A673 (cell line): ENCODE measurements around the gene NLRC5. TPM values are rescaled to one million over a fixed set of nuclear protein-coding genes. Genes with fewer than 3 reads are reported as not detected.

Source experiments
- BruUV-seq: library from RNA; stranded (reverse); fragments of 400-500 nt; replicated peaks from 2 replicates; lab custom pipeline; 2021; lab: Mats Ljungman, UMichigan
- CTCF ChIA-PET: fragments of 300-600 bp; sonication (Branson Sonifier 250); formaldehyde crosslinking; loops from one replicate; lab custom pipeline; 2022; ENCODE audit warnings: antibody characterized with exemption; lab: Charles Lee
- POLR2A ChIA-PET: fragments of 300-600 bp; sonication (Branson Sonifier 250); formaldehyde crosslinking; loops from one replicate; lab custom pipeline; 2022; ENCODE audit warnings: antibody characterized with exemption; ENCODE audit not compliant: low non-redundant PET; lab: Charles Lee
- DNase-seq: peaks from one replicate; pipeline ENCODE4 v3.0.0-alpha.2; 2015; ENCODE audit warnings: low spot score
- H3K27ac ChIP-seq: fragments of 200-600 bp; sonication (generic); 2 replicates; pipeline ENCODE4 v1.5.1; 2016; ENCODE audit warnings: mixed run types, low read depth, mild to moderate bottlenecking, mixed read lengths, antibody characterized with exemption, low read length; ENCODE audit not compliant: poor library complexity, severe bottlenecking
- H3K27me3 ChIP-seq: fragments of 200-600 bp; sonication (generic); replicated peaks from 2 replicates; pipeline ENCODE4 v1.6.1; 2017; ENCODE audit warnings: mixed run types, low read depth, mild to moderate bottlenecking, mixed read lengths, antibody characterized with exemption, low read length; ENCODE audit not compliant: insufficient read depth, poor library complexity
- H3K36me3 ChIP-seq: fragments of 200-600 bp; sonication (generic); 2 replicates; pipeline ENCODE4 v1.6.1; 2016; ENCODE audit warnings: mixed run types, mild to moderate bottlenecking, mixed read lengths, antibody characterized with exemption, low read length; ENCODE audit not compliant: insufficient read depth, poor library complexity, severe bottlenecking
- H3K4me1 ChIP-seq: fragments of 200-600 bp; sonication (generic); 2 replicates; pipeline ENCODE4 v1.6.1; 2017; ENCODE audit warnings: mixed run types, mild to moderate bottlenecking, mixed read lengths, antibody characterized with exemption, low read length; ENCODE audit not compliant: insufficient read depth, poor library complexity, severe bottlenecking
- H3K4me3 ChIP-seq: fragments of 200-600 bp; sonication (generic); 2 replicates; pipeline ENCODE4 v1.5.1; 2016; ENCODE audit warnings: low read depth, mixed run types, mild to moderate bottlenecking, mixed read lengths, low read length; ENCODE audit not compliant: poor library complexity, severe bottlenecking
- H3K9me3 ChIP-seq: fragments of 200-600 bp; sonication (generic); 2 replicates; pipeline ENCODE4 v1.6.1; 2016; ENCODE audit warnings: mixed run types, low read depth, mild to moderate bottlenecking, mixed read lengths, antibody characterized with exemption, low read length; ENCODE audit not compliant: poor library complexity, severe bottlenecking
- CTCF ChIP-seq: fragments of 300-800, 200-600 bp; sonication (generic); conservative IDR thresholded peaks from 2 replicates; pipeline ENCODE4 v1.5.1; 2017; ENCODE audit warnings: low read depth, mild to moderate bottlenecking, antibody characterized with exemption, low read length, moderate library complexity, mixed read lengths
- EZH2 ChIP-seq: fragments of 200-600 bp; sonication (generic); IDR thresholded peaks from 2 replicates; pipeline ENCODE4 v1.6.1; 2017; ENCODE audit warnings: borderline replicate concordance, low read depth, mild to moderate bottlenecking, mixed read lengths, antibody characterized with exemption, low read length; ENCODE audit not compliant: poor library complexity, severe bottlenecking
- intact Hi-C: fragments of 100-400 bp; cut with micrococcal nuclease; formaldehyde crosslinking; loops from one replicate; pipeline ENCODE4 v1.10.0; 2022; ENCODE audit not compliant: unreplicated experiment
- total RNA-seq: library from RNA; stranded (reverse); gene quantifications from 2 replicates; pipeline ENCODE4 v1.2.3, GENCODE V29; 2021

NLRC5 gene
- total RNA-seq, 1 experiment from 2014 or later = 13.1 TPM

- Histone ChIP-seq H3K4me1 (no peaks in the 10 kb centered on the region), H3K36me3 (no peaks in the 10 kb centered on the region), H3K9me3 (no peaks in the 10 kb centered on the region), H3K4me3 (no peak overlapping the region), H3K27ac (no peak overlapping the region), H3K27me3 (no peaks in the 10 kb centered on the region)
- intact Hi-C loops = no loop called here
- no peak for DNase-seq
- ChIA-PET POLR2A (no interaction called here), CTCF (interaction anchor here (1.3 kb wide), 1 partner anchor 53 kb away, joined by 4 read pairs; no protein-coding TSS in a partner anchor)
- no TSS peak for BruUV-seq
- no peak for TF ChIP-seq CTCF
- no peak for TF ChIP-seq EZH2
These were observed 41.8 kb downstream of the NLRC5 start for GRCh38 chr16:57031156-57031555.

GRCh38 chr16:57032346-57032745 lies 43.0 kb downstream of the NLRC5 start:
- intact Hi-C loops = no loop called here
- Histone ChIP-seq H3K9me3 (no peaks in the 10 kb centered on the region), H3K4me1 (no peaks in the 10 kb centered on the region), H3K27ac (no peak overlapping the region), H3K4me3 (no peak overlapping the region), H3K27me3 (no peaks in the 10 kb centered on the region), H3K36me3 (no peaks in the 10 kb centered on the region)
- no peak for TF ChIP-seq CTCF
- TF ChIP-seq EZH2 = no peak
- CTCF ChIA-PET = no interaction called here
- POLR2A ChIA-PET = no interaction called here
- no TSS peak for BruUV-seq
- DNase-seq = no peak

- H3K36me3 ChIP-seq = no peaks in the 10 kb centered on the region
- BruUV-seq = no TSS peak
- no peaks in the 10 kb centered on the region for H3K9me3 ChIP-seq
- intact Hi-C loops = no loop called here
- CTCF ChIA-PET = no interaction called here
- TF ChIP-seq EZH2 (no peak), CTCF (no peak)
- no peaks in the 10 kb centered on the region for H3K27me3 ChIP-seq
- DNase-seq = no peak
- no peak overlapping the region for H3K27ac ChIP-seq
- no peaks in the 10 kb centered on the region for H3K4me1 ChIP-seq
- POLR2A ChIA-PET = no interaction called here
- no peak overlapping the region for H3K4me3 ChIP-seq
These were observed 43.6 kb downstream of the NLRC5 start for GRCh38 chr16:57032931-57033330.
